ENCODE results near the gene JMJD4. TPM values are rescaled to one million over a fixed set of nuclear protein-coding genes. Genes with fewer than 3 reads are reported as not detected.

The JMJD4 gene, protein sequence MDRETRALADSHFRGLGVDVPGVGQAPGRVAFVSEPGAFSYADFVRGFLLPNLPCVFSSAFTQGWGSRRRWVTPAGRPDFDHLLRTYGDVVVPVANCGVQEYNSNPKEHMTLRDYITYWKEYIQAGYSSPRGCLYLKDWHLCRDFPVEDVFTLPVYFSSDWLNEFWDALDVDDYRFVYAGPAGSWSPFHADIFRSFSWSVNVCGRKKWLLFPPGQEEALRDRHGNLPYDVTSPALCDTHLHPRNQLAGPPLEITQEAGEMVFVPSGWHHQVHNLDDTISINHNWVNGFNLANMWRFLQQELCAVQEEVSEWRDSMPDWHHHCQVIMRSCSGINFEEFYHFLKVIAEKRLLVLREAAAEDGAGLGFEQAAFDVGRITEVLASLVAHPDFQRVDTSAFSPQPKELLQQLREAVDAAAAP
- total RNA-seq, result 18.5 TPM
- 17.4 TPM for polyA plus RNA-seq

GRCh38 chr1:227734856-227735538 lies at the start of gene JMJD4, which contains the start of gene SNAP47:
JMJD4 (minus strand) TSS chr1:227735302; CDS start chr1:227735273, 29 bp downstream.
SNAP47 (plus strand) TSS chr1:227735435; CDS start chr1:227747737, 12,302 bp downstream.
- Histone ChIP-seq H3K27ac (ENCODE audit: low read depth) (peak within 1 kb of the TSS; percentile 88), H3K4me1 (ENCODE audit: insufficient read depth) (no peaks in the 10 kb centered on the region), H3K36me3 (ENCODE audit: insufficient read depth) (no peaks in the 10 kb centered on the region), H3K4me3 (ENCODE audit: low read depth, low read length) (peak within 1 kb of the TSS; percentile 88)
- under 1% methylated on average over 83 of the region's 83 CpGs for WGBS
- peak; percentile 54 for DNase-seq (ENCODE audit: extremely low spot score)

- Histone ChIP-seq H3K27ac (ENCODE audit: low read depth) (no peak overlapping the region), H3K4me1 (ENCODE audit: insufficient read depth) (no peaks in the 10 kb centered on the region), H3K4me3 (ENCODE audit: low read depth, low read length) (no peak overlapping the region), H3K36me3 (ENCODE audit: insufficient read depth) (peaks cover 4% of the 10 kb centered on the region)
- no peak for DNase-seq (ENCODE audit: extremely low spot score)
- WGBS, result 88% methylated on average over 4 of the region's 4 CpGs
These were observed 47.1 kb upstream of the JMJD4 start for GRCh38 chr1:227782226-227782625.

GRCh38 chr1:227781314-227781930 lies 46.3 kb upstream of the JMJD4 start:
- Histone ChIP-seq H3K36me3 (ENCODE audit: insufficient read depth) (peaks cover 4% of the 10 kb centered on the region), H3K4me1 (ENCODE audit: insufficient read depth) (no peaks in the 10 kb centered on the region), H3K27ac (ENCODE audit: low read depth) (no peak overlapping the region), H3K4me3 (ENCODE audit: low read depth, low read length) (no peak overlapping the region)
- WGBS, result 93% methylated on average over 15 of the region's 15 CpGs
- no peak for DNase-seq (ENCODE audit: extremely low spot score)

GRCh38 chr1:227780101-227781044 lies 45.3 kb upstream of the JMJD4 start:
- DNase-seq (ENCODE audit: extremely low spot score), result no peak
- H3K27ac ChIP-seq (ENCODE audit: low read depth), result no peak overlapping the region
- H3K4me3 ChIP-seq (ENCODE audit: low read depth, low read length), result no peak overlapping the region
- WGBS, result 88% methylated on average over 23 of the region's 23 CpGs
- H3K36me3 ChIP-seq (ENCODE audit: insufficient read depth), result peaks cover 4% of the 10 kb centered on the region
- no peaks in the 10 kb centered on the region for H3K4me1 ChIP-seq (ENCODE audit: insufficient read depth)

GRCh38 chr1:227779685-227780084 lies 44.6 kb upstream of the JMJD4 start:
- Histone ChIP-seq H3K27ac (ENCODE audit: low read depth) (no peak overlapping the region), H3K4me3 (ENCODE audit: low read depth, low read length) (no peak overlapping the region), H3K4me1 (ENCODE audit: insufficient read depth) (no peaks in the 10 kb centered on the region), H3K36me3 (ENCODE audit: insufficient read depth) (peaks cover 4% of the 10 kb centered on the region)
- WGBS, result 89% methylated on average over 7 of the region's 7 CpGs
- DNase-seq (ENCODE audit: extremely low spot score), result no peak

GRCh38 chr1:227779021-227779441 lies 43.9 kb upstream of the JMJD4 start:
- DNase-seq (ENCODE audit: extremely low spot score), result no peak

DNA sequence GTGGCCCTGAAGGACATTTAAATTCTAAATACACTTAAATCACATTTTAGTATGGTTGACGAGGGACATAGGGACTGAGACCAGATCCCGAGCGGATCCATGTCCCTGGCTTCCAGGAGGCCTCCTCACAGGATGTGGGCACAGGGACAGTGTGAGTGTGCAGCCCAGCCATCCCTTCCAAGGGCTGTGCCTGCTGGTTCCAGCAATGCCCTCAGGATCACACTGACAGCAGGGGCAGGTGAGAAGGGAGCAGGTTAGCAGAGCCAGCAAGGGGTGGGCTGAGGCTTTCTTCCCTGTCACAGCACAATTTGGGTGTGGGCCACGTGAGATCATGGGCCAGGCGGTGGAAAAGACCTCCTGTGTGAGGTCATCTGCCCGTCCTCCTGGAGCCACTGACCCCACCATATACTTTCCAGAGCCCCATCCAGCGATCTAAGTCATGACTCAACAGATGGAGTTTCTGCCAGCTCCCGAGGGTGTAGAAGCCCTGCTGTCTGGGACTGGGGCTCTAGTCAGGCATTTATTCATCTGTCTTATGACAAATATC lies 43.4 kb upstream of the JMJD4 start:
- Histone ChIP-seq H3K4me1 (ENCODE audit: insufficient read depth) (no peaks in the 10 kb centered on the region), H3K4me3 (ENCODE audit: low read depth, low read length) (no peak overlapping the region), H3K36me3 (ENCODE audit: insufficient read depth) (peaks cover 4% of the 10 kb centered on the region), H3K27ac (ENCODE audit: low read depth) (no peak overlapping the region)
- WGBS, result 83% methylated on average over 8 of the region's 8 CpGs
- no peak for DNase-seq (ENCODE audit: extremely low spot score)

More at GRCh38 chr1:227779021-227779441, 43.9 kb upstream of the JMJD4 start:
- H3K27ac ChIP-seq (ENCODE audit: low read depth), result no peak overlapping the region
- peaks cover 4% of the 10 kb centered on the region for H3K36me3 ChIP-seq (ENCODE audit: insufficient read depth)
- no peaks in the 10 kb centered on the region for H3K4me1 ChIP-seq (ENCODE audit: insufficient read depth)
- H3K4me3 ChIP-seq (ENCODE audit: low read depth, low read length), result no peak overlapping the region
- 88% methylated on average over 10 of the region's 10 CpGs for WGBS

DNA sequence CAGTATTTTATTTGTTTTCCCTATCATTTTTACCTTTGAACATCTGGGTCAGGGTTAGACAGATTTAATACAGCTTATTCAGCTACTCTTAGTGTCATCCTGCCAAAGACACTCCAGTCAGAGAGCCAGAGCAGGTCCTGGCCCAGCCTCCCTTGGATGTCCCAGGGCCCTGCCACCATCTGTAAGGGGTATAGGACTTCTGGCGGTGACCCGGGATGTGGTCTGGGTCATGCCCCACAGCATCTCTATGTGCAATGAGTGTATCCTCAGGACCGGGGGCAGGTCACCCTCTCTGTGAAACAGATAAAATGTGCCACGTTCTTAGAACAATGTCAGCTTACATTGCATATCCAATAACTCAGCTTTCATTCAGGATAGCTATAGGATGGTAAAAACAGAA lies 42.5 kb upstream of the JMJD4 start:
- WGBS, result 95% methylated on average over 4 of the region's 4 CpGs
- DNase-seq (ENCODE audit: extremely low spot score), result no peak
- Histone ChIP-seq H3K27ac (ENCODE audit: low read depth) (no peak overlapping the region), H3K36me3 (ENCODE audit: insufficient read depth) (peaks cover 4% of the 10 kb centered on the region), H3K4me1 (ENCODE audit: insufficient read depth) (no peaks in the 10 kb centered on the region), H3K4me3 (ENCODE audit: low read depth, low read length) (no peak overlapping the region)

DNA sequence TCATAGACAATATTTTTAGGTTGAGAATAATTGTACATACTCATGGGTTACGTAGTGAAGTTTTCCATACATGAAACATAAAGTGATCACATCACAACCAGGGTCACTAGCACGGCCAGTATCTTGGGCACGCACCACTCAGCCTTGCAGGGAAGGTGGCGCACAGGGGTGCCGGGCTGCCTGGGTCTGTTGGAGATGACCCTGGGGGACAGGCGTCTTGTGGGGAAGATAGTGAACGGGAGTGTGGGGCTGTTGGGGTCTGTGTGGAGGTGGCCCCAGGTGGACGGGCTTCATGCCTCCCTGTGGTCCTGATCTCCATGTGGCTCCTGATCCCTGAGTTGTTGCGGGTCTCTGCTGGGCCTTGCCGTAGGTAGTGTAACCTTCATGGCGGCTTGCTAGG lies 42.1 kb upstream of the JMJD4 start:
- Histone ChIP-seq H3K36me3 (ENCODE audit: insufficient read depth) (peaks cover 4% of the 10 kb centered on the region), H3K4me3 (ENCODE audit: low read depth, low read length) (no peak overlapping the region), H3K27ac (ENCODE audit: low read depth) (no peak overlapping the region), H3K4me1 (ENCODE audit: insufficient read depth) (no peaks in the 10 kb centered on the region)
- no peak for DNase-seq (ENCODE audit: extremely low spot score)
- WGBS, result 94% methylated on average over 11 of the region's 11 CpGs

- H3K36me3 ChIP-seq (ENCODE audit: insufficient read depth), result peaks cover 4% of the 10 kb centered on the region
- no peak overlapping the region for H3K27ac ChIP-seq (ENCODE audit: low read depth)
- DNase-seq (ENCODE audit: extremely low spot score), result no peak
- H3K4me1 ChIP-seq (ENCODE audit: insufficient read depth), result no peaks in the 10 kb centered on the region
- WGBS, result 92% methylated on average over 7 of the region's 7 CpGs
- no peak overlapping the region for H3K4me3 ChIP-seq (ENCODE audit: low read depth, low read length)
These were observed 41.2 kb upstream of the JMJD4 start for GRCh38 chr1:227776331-227776771.

DNA sequence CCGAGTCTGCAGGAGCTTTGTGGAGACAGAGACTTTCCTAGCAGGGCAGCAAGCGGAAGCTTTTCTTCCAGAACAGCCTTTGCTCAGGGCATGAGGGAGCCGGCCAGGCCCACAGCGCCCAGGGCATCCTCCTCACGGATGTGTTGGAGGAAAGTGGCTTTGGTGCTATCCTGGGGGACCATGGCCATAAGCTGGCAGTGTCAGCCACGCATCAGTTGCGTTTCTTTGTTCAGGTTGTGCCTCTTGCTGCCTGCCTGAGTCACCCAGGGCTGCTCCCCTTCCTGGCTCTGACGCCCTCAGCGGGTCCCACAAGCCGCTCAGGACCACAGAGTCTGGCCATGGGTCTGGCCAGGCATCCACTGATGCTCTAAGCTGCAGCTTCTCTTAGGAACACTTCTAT lies 40.7 kb upstream of the JMJD4 start:
- Histone ChIP-seq H3K4me3 (ENCODE audit: low read depth, low read length) (no peak overlapping the region), H3K4me1 (ENCODE audit: insufficient read depth) (no peaks in the 10 kb centered on the region), H3K27ac (ENCODE audit: low read depth) (no peak overlapping the region), H3K36me3 (ENCODE audit: insufficient read depth) (peaks cover 4% of the 10 kb centered on the region)
- no peak for DNase-seq (ENCODE audit: extremely low spot score)
- 95% methylated on average over 10 of the region's 10 CpGs for WGBS

DNA sequence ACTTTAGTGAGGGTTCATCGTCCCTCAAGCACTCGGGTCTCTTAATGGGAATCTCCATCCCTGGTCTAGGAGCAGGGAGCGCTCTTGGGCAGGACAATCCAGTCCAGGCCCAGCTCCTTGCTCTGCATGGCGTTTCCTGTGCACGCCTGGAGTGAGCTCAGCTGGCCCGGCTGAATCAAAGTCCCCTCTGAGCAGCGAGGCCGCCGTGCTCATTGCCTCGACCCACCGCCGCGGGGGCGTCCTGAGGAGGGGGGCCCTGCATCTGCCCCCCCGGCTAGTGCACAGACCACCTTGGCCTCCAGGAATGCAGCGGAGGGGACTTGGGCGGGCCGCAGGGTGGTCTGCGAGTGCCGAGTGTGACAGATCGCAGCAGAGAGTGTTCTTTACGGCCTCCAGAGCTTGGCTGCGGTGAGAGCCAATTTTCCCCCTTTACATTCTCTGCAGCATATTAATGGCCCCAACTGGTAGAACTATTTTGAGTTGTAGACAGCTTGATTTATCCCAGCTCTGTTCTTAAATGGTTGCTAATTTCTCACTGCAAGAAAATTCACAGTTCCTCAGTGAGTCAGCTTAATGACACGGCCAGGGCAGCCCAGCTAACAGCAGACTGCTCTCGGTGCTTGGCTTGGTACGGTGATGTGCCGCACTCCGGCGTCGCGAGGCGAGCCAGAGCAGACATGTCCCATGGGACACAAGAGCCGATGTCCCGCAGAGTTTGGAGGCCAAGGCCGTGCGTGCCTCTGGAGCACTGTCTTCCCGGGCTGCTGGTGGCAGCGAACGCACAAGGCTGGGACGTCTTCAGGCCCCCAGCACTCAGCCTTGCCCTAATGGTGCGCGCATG lies 39.9 kb upstream of the JMJD4 start:
- Histone ChIP-seq H3K4me3 (ENCODE audit: low read depth, low read length) (no peak overlapping the region), H3K4me1 (ENCODE audit: insufficient read depth) (no peaks in the 10 kb centered on the region), H3K36me3 (ENCODE audit: insufficient read depth) (no peaks in the 10 kb centered on the region), H3K27ac (ENCODE audit: low read depth) (no peak overlapping the region)
- WGBS, result 74% methylated on average over 42 of the region's 42 CpGs
- DNase-seq (ENCODE audit: extremely low spot score), result no peak

Data from urinary bladder (tissue), 4 donors.